Bronchial epithelial cell (primary cell): Measurements from ENCODE around the gene SEMA3G. TPM values are rescaled to one million over a fixed set of nuclear protein-coding genes. Genes with fewer than 3 reads are reported as not detected.
A peak's percentile ranks its signal among the peaks of the same experiment; 100 is the strongest.

ENCODE experiments used
- DNase-seq: peaks from one replicate; pipeline ENCODE4 v3.0.0-alpha.2; 2010; ENCODE audit warnings: low read depth
- FAIRE-seq: peaks from 2 replicates; lab custom pipeline; 2011; peaks lifted over from hg19 to GRCh38; lab: Jason Lieb, UNC
- H3K27me3 ChIP-seq: 2 replicates; pipeline ENCODE4 v1.5.1; 2011; ENCODE audit warnings: low read length; ENCODE audit not compliant: control insufficient read depth, insufficient read depth
- H3K36me3 ChIP-seq: 2 replicates; pipeline ENCODE4 v1.5.1; 2011; ENCODE audit warnings: low read length; ENCODE audit not compliant: control insufficient read depth, insufficient read depth
- H3K4me3 ChIP-seq: 2 replicates; pipeline ENCODE4 v1.5.1; 2011; ENCODE audit warnings: mild to moderate bottlenecking, low read depth, low read length, control low read depth
- total RNA-seq: library from RNA; depleted of rRNA; stranded (reverse); fragments of >200 nt; gene quantifications from 2 replicates; pipeline ENCODE4 v1.2.1, GENCODE V29; 2014
- TF ChIP-seq, protein P1 (sequence below): IDR thresholded peaks from 2 replicates; pipeline ENCODE4 v1.5.1; 2011; ENCODE audit warnings: mild to moderate bottlenecking, moderate library complexity, low read length, control low read depth, inconsistent platforms; ENCODE audit not compliant: insufficient read depth, severe bottlenecking

Gene SEMA3G
- total RNA-seq, 1 donor from 2014 or later: under 0.01 TPM

DNA sequence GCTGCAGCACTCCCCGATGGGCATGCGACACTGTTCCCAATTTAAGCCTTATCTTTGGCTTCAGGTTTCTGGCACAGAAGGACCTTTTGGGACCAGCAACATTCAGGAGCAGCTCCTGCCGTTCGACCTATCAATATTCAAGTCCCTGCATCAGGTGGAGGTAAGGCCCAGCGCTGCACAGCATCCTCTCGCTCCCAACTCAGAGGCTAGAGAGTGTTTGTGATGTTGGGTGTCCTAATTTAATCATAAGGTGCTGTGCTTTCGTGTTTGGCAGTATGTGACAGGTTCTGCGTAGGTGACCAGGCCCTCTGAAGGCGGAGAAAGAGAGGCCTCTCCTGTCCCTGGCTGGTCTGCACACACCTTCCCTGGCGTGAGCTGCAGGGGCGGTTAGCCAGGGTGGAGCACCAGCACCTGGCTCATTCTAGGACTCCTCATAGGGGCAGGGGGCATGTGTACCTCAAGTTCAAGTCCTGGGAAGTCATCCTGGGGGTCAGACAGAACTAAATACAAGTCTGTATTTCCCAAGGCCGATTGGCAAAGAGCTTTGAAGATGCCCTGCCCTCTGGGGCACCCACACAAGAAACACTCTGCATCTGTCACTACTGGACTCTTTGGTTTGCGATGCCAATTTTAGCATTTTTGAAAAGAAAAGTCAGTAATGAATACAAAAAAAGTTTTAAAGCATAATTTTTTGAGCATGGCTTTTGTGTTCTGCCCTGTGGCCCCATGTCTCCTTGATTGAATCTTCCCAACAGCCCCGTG lies 27.5 kb upstream of the SEMA3G start:
- TF ChIP-seq, protein P1, sequence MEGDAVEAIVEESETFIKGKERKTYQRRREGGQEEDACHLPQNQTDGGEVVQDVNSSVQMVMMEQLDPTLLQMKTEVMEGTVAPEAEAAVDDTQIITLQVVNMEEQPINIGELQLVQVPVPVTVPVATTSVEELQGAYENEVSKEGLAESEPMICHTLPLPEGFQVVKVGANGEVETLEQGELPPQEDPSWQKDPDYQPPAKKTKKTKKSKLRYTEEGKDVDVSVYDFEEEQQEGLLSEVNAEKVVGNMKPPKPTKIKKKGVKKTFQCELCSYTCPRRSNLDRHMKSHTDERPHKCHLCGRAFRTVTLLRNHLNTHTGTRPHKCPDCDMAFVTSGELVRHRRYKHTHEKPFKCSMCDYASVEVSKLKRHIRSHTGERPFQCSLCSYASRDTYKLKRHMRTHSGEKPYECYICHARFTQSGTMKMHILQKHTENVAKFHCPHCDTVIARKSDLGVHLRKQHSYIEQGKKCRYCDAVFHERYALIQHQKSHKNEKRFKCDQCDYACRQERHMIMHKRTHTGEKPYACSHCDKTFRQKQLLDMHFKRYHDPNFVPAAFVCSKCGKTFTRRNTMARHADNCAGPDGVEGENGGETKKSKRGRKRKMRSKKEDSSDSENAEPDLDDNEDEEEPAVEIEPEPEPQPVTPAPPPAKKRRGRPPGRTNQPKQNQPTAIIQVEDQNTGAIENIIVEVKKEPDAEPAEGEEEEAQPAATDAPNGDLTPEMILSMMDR: no peak
- Histone ChIP-seq H3K27me3 (no peaks in the 10 kb centered on the region), H3K36me3 (peaks cover 39% of the 10 kb centered on the region), H3K4me3 (no peak overlapping the region)
- DNase-seq: no peak
- no peak for FAIRE-seq

GRCh38 chr3:52471371-52472238 lies 26.7 kb upstream of the SEMA3G start:
- no peak for FAIRE-seq
- DNase-seq: peak; percentile 74
- Histone ChIP-seq H3K4me3 (no peak overlapping the region), H3K36me3 (peaks cover 36% of the 10 kb centered on the region), H3K27me3 (no peaks in the 10 kb centered on the region)
- TF ChIP-seq, protein P1: peak; percentile 92

DNA sequence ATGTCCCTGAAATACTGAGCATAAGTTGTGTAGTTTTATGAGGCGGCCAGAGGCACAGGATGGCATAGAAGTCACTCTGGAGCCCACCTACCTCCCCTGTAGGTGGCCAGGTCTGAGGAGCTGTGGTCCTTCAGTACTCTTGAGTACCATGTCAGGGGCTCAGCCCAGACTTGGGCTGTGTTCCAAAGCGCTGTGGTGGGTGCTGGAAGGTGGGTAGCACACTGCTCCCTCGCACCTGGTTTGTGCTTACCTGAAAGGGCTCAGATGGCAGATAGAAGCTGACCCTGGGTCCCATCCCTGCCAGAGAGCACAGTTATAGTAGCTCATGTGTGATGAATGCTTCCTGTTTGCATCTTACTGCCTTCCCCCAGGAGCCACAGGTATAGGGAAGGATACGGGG lies 26.0 kb upstream of the SEMA3G start:
- Histone ChIP-seq H3K36me3 (peaks cover 31% of the 10 kb centered on the region), H3K27me3 (no peaks in the 10 kb centered on the region), H3K4me3 (no peak overlapping the region)
- DNase-seq: no peak
- FAIRE-seq: peak; percentile 70
- TF ChIP-seq, protein P1: no peak

DNA sequence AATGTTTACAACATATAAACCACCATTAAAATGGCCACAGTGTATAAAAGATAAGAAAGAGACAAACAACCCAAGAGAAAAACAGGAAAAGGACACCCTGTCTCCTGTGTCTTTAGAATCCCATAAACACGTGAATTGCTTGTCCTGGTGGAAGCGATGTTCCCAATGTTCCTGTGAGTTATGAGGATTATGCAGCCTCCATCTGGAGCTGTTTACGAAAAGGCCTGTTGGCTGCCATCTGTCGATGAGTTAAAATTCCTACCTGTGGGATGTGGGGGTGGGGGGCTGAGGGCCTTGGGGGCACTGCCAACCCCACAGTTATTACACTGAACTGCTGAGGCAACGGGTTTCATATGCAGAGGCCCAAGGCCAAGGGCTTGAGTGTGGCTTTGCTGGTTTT lies 24.1 kb upstream of the SEMA3G start:
- no peak for FAIRE-seq
- TF ChIP-seq, protein P1: no peak
- H3K36me3 ChIP-seq: peaks cover 27% of the 10 kb centered on the region
- H3K4me3 ChIP-seq: no peak overlapping the region
- no peak for DNase-seq
- H3K27me3 ChIP-seq: no peaks in the 10 kb centered on the region

DNA sequence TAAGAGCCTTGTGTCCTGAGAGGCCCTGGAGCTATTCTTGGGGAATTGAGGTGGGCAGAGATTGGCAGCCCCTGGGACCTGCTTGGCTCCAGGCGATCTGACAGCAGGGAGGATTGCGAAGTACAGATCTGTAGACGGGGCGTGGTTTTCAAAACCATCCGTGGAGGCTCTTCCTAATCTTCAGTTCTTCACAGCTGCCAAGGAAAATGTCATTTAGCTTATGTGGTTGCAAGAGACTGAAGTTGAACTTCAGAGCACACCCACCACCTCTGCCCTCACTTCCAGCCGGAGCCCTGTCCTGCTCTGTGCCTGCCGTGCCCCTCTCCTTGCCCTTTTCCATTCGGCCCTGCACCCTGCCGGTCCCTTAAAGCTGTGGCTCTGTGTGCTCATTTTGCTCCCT lies 23.4 kb upstream of the SEMA3G start:
- FAIRE-seq (no peak), DNase-seq (no peak)
- TF ChIP-seq, protein P1: no peak
- H3K4me3 ChIP-seq: no peak overlapping the region
- no peaks in the 10 kb centered on the region for H3K27me3 ChIP-seq
- peaks cover 20% of the 10 kb centered on the region for H3K36me3 ChIP-seq
